ENCODE results near the gene FOXD4L1. TPM values are rescaled to one million over a fixed set of nuclear protein-coding genes. Genes with fewer than 3 reads are reported as not detected.
"Not testable (repeated sequence)": the region's sequence is repeated elsewhere in the genome, so short reads cannot be mapped to it uniquely, and the experiment has no call there.

Gene FOXD4L1
- total and polyA plus RNA-seq, 10 of the 15 experiments (the other 5 are each of a cell fraction or from before 2014, with no cell fraction given), result 0.03 to 0.11 (median 0.08) TPM; not detected in 6

DNA sequence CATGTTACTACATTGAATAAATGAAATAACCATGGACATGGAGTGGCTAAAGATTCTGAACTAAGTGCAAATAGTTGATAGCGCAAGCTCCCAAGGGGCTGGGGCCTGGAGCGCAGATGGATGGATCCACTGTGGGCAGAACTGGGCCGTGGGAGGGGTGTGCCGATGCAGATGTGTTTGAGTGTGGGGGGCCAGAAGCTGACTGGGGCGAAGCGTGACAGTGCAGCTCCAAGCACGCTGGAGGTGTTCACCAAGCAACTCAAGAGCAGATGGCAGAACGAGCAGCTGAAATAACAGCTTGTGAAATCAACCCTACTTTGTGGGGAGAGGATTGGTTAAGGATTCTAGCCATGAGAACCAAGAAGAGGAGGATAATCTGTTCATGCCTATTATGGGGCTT lies 17.0 kb downstream of the FOXD4L1 start:
- RAD21 ChIA-PET (ENCODE audit: unreplicated experiment); in situ Hi-C loops (cut with MboI); FAIRE-seq; H3K9me3 ChIP-seq (replicated peaks; ENCODE audit: control insufficient read depth, insufficient read depth, low read length); H3K36me3 ChIP-seq (ENCODE audit: control insufficient read depth in 2 of 2, insufficient read depth in 2 of 2, low read length in 1 of 2); H3K9ac ChIP-seq (ENCODE audit: control insufficient read depth, insufficient read depth, low read length); SMC1A ChIA-PET (ENCODE audit: uncharacterized antibody, unreplicated experiment); POLR2A ChIA-PET; H3K79me2 ChIP-seq (ENCODE audit: control insufficient read depth, insufficient read depth, low read length); DNase-seq (ENCODE audit: low read depth, low spot score); H3K4me3 ChIP-seq; ATAC-seq; intact Hi-C loops (cut with micrococcal nuclease; ENCODE audit: unreplicated experiment); H3K27me3 ChIP-seq (replicated peaks in 1 of 2; ENCODE audit: control insufficient read depth in 2 of 2, insufficient read depth in 2 of 2, low read length in 1 of 2); H3K4me2 ChIP-seq (ENCODE audit: control insufficient read depth, insufficient read depth); H2AFZ ChIP-seq (ENCODE audit: control insufficient read depth, low read depth, low read length); BruUV-seq (replicated peaks); H3K27ac ChIP-seq (ENCODE audit: control insufficient read depth, insufficient read depth); H4K20me1 ChIP-seq (ENCODE audit: control insufficient read depth, insufficient read depth); CTCF ChIA-PET; H3K4me1 ChIP-seq (ENCODE audit: control insufficient read depth, insufficient read depth, low read length): not testable (repeated sequence)
- WGBS (ENCODE audit: insufficient coverage, insufficient replicate concordance, low lambda C conversion rate, missing lambda C conversion rate), result 62% methylated on average over 8 of the region's 8 CpGs

DNA sequence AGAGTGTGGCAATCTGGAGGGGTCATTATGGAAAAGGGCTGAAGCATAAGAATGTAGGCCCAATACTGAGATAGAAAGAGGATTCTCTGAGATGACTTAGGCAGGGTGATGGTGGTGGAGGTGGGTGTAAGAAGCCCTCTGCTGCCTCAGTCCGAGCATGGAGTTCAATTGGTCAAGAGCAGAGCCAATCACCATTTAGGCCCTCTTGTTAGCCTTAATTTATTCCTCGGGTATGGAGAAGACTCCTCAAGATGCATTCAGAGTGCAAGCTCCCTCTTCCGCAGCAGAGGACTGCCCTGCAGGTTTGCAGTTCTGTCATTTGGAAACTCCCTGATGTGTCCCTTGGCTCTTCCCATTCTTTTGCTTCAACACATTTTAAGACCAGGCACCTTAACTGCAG lies 17.5 kb downstream of the FOXD4L1 start:
- H3K27me3 ChIP-seq (replicated peaks in 1 of 2; ENCODE audit: control insufficient read depth in 2 of 2, insufficient read depth in 2 of 2, low read length in 1 of 2); BruUV-seq (replicated peaks); CTCF ChIA-PET; H3K27ac ChIP-seq (ENCODE audit: control insufficient read depth, insufficient read depth); H3K4me2 ChIP-seq (ENCODE audit: control insufficient read depth, insufficient read depth); H3K9ac ChIP-seq (ENCODE audit: control insufficient read depth, insufficient read depth, low read length); intact Hi-C loops (cut with micrococcal nuclease; ENCODE audit: unreplicated experiment); H3K4me1 ChIP-seq (ENCODE audit: control insufficient read depth, insufficient read depth, low read length); FAIRE-seq; ATAC-seq; in situ Hi-C loops (cut with MboI); H3K79me2 ChIP-seq (ENCODE audit: control insufficient read depth, insufficient read depth, low read length); POLR2A ChIA-PET; RAD21 ChIA-PET (ENCODE audit: unreplicated experiment); H3K36me3 ChIP-seq (ENCODE audit: control insufficient read depth in 2 of 2, insufficient read depth in 2 of 2, low read length in 1 of 2); H2AFZ ChIP-seq (ENCODE audit: control insufficient read depth, low read depth, low read length); DNase-seq (ENCODE audit: low read depth, low spot score); H3K9me3 ChIP-seq (replicated peaks; ENCODE audit: control insufficient read depth, insufficient read depth, low read length); SMC1A ChIA-PET (ENCODE audit: uncharacterized antibody, unreplicated experiment); H3K4me3 ChIP-seq; H4K20me1 ChIP-seq (ENCODE audit: control insufficient read depth, insufficient read depth): not testable (repeated sequence)
- 27% methylated on average over 3 of the region's 3 CpGs for WGBS (ENCODE audit: insufficient coverage, insufficient replicate concordance, low lambda C conversion rate, missing lambda C conversion rate)

DNA sequence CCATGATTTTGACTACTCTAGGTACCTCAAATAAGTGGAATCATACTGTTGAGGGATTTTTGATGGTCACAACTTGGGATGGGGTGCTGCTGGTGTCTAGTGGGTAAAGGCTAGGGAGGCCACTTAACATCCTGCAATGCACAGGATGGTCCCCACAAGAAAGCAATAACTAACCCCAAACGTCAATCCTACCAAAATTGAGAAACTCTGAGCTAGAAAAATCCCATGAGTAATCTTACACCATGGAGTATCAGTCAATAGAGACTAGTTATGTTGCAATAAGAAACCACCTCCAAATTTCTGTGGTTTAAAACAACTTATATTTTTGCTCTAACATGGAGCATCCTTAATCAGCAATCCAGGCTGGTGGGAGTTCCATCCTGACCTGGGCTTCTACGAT lies 18.6 kb downstream of the FOXD4L1 start:
- H3K9me3 ChIP-seq (replicated peaks; ENCODE audit: control insufficient read depth, insufficient read depth, low read length); SMC1A ChIA-PET (ENCODE audit: uncharacterized antibody, unreplicated experiment); DNase-seq (ENCODE audit: low read depth, low spot score); RAD21 ChIA-PET (ENCODE audit: unreplicated experiment); H3K27ac ChIP-seq (ENCODE audit: control insufficient read depth, insufficient read depth); BruUV-seq (replicated peaks); H3K4me1 ChIP-seq (ENCODE audit: control insufficient read depth, insufficient read depth, low read length); in situ Hi-C loops (cut with MboI); FAIRE-seq; H3K4me2 ChIP-seq (ENCODE audit: control insufficient read depth, insufficient read depth); CTCF ChIA-PET; H3K36me3 ChIP-seq (ENCODE audit: control insufficient read depth in 2 of 2, insufficient read depth in 2 of 2, low read length in 1 of 2); intact Hi-C loops (cut with micrococcal nuclease; ENCODE audit: unreplicated experiment); ATAC-seq; H4K20me1 ChIP-seq (ENCODE audit: control insufficient read depth, insufficient read depth); POLR2A ChIA-PET; H3K79me2 ChIP-seq (ENCODE audit: control insufficient read depth, insufficient read depth, low read length); H3K9ac ChIP-seq (ENCODE audit: control insufficient read depth, insufficient read depth, low read length); H3K4me3 ChIP-seq; H3K27me3 ChIP-seq (replicated peaks in 1 of 2; ENCODE audit: control insufficient read depth in 2 of 2, insufficient read depth in 2 of 2, low read length in 1 of 2); H2AFZ ChIP-seq (ENCODE audit: control insufficient read depth, low read depth, low read length): not testable (repeated sequence)
- 0% methylated on average over 1 of the region's 2 CpGs for WGBS (ENCODE audit: insufficient coverage, insufficient replicate concordance, low lambda C conversion rate, missing lambda C conversion rate)

DNA sequence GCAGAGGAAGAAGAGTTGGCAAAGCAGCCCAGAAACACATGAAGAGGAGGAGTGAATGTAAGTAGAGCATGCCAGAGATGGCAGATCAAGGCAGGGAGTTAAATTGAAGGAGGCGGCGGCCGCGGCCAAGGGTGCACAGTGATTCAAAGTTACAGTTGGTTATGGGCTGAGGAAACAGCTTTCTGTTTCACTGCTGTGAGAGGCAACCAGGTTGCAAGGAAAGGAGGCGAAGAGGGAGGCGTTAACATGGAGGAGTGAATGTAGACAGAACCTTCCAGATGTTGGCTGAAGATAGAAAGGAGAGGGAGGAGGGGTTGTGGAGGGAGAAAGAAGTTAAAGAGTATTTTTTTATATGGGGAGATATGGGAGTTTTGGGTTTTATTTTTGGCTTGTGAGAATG lies 22.4 kb downstream of the FOXD4L1 start:
- BruUV-seq (replicated peaks); RAD21 ChIA-PET (ENCODE audit: unreplicated experiment): not testable (repeated sequence)

More for the DNA sequence above, 22.4 kb downstream of the FOXD4L1 start:
- H3K9ac ChIP-seq (ENCODE audit: control insufficient read depth, insufficient read depth, low read length); H3K4me2 ChIP-seq (ENCODE audit: control insufficient read depth, insufficient read depth); H3K79me2 ChIP-seq (ENCODE audit: control insufficient read depth, insufficient read depth, low read length); H3K27me3 ChIP-seq (replicated peaks in 1 of 2; ENCODE audit: control insufficient read depth in 2 of 2, insufficient read depth in 2 of 2, low read length in 1 of 2); DNase-seq (ENCODE audit: low read depth, low spot score); H3K36me3 ChIP-seq (ENCODE audit: control insufficient read depth in 2 of 2, insufficient read depth in 2 of 2, low read length in 1 of 2); CTCF ChIA-PET; POLR2A ChIA-PET; H3K9me3 ChIP-seq (replicated peaks; ENCODE audit: control insufficient read depth, insufficient read depth, low read length); H3K4me3 ChIP-seq; SMC1A ChIA-PET (ENCODE audit: uncharacterized antibody, unreplicated experiment); H2AFZ ChIP-seq (ENCODE audit: control insufficient read depth, low read depth, low read length); H4K20me1 ChIP-seq (ENCODE audit: control insufficient read depth, insufficient read depth); H3K27ac ChIP-seq (ENCODE audit: control insufficient read depth, insufficient read depth); ATAC-seq; H3K4me1 ChIP-seq (ENCODE audit: control insufficient read depth, insufficient read depth, low read length); FAIRE-seq; in situ Hi-C loops (cut with MboI); intact Hi-C loops (cut with micrococcal nuclease; ENCODE audit: unreplicated experiment): not testable (repeated sequence)
- WGBS (ENCODE audit: insufficient coverage, insufficient replicate concordance, low lambda C conversion rate, missing lambda C conversion rate), result 66% methylated on average over 6 of the region's 6 CpGs
